Central memory CD8-positive, alpha-beta T cell (primary cell): Measurements from ENCODE around the gene FLT3.
"Not testable (repeated sequence)": the region's sequence is repeated elsewhere in the genome, so short reads cannot be mapped to it uniquely, and the experiment has no call there.

Source experiments
- ATAC-seq: fragments of 150-1000 bp; cut with Tn5 transposase; replicated peaks from 2 replicates; pipeline ENCODE4 v1.10.0; 2022; ENCODE audit warnings: mild to moderate bottlenecking, moderate FRiP score, moderate number of reproducible peaks; ENCODE audit not compliant: poor library complexity, severe bottlenecking; ENCODE audit errors: extremely low read depth
- DNase-seq, 2 donors: peaks; one replicate each; pipeline ENCODE4 v3.0.0; 2021; ENCODE audit warnings: low spot score in 2 of 2
- H3K27ac Mint-ChIP-seq: one replicate; pipeline ENCODE4 v1.8.0; 2022; ENCODE audit warnings: low read depth, mild to moderate bottlenecking, moderate library complexity, mixed read lengths
- H3K27me3 Mint-ChIP-seq: one replicate; pipeline ENCODE4 v1.8.0; 2022; ENCODE audit warnings: mixed read lengths
- H3K36me3 Mint-ChIP-seq: one replicate; pipeline ENCODE4 v1.8.0; 2022; ENCODE audit warnings: mild to moderate bottlenecking, moderate library complexity, mixed read lengths; ENCODE audit not compliant: insufficient read depth
- H3K4me1 Mint-ChIP-seq: one replicate; pipeline ENCODE4 v1.8.0; 2022; ENCODE audit warnings: mixed read lengths
- H3K4me3 Mint-ChIP-seq: one replicate; pipeline ENCODE4 v1.8.0; 2022; ENCODE audit warnings: mild to moderate bottlenecking, moderate library complexity, mixed read lengths
- H3K9me3 Mint-ChIP-seq: one replicate; pipeline ENCODE4 v1.8.0; 2022; ENCODE audit warnings: mixed read lengths

Gene FLT3

DNA sequence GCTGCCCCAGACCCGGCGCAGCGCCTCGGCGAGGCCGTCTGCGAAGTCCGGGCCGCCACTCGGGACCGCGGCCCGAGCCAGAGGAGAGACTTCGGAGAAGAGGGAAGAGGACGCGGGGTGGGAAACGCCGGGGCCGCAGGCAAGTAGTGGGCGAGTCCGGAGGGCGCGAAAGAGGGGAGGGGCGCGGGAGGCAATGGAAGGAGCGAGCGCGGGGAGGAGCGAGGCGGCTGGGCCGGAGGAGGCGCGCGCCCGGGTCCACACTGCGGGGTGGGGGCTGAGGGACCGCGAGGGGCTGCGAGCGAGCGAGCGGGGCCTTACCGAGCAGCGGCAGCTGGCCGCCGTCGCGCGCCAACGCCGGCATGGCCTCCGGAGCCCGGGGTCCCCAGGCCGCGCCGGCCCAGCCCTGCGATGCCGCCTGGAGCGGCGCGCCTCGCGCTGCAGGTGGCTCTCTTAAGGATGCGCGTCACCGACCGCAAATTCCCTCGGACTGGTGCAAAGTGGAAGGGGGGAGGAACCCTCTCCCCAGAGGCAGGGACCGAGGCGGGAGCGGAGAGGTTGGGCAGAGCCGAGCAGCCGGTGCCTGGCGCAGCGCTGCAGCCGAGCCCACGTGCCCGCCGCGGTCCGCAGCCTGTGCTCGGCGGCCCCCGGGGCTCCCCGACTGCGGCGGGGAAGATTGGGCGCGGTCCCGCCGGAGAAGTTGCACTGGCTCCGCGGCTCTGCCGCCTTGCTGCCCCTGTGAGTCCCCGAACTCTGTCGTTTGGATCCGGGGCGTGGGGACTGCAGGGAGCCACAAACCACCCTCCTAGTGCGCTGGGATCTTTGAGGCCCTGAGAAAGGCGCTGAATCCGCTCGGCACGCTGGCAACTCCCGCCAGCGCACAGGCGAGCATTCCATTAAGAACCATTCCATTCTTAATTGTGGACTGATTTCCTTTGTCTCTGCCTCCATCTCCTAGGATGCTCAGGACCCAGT lies at the start of gene FLT3:
FLT3 (minus strand) TSS at position 427 of the 972 bp plus-strand sequence; CDS start at position 361, 66 bp downstream.
- peaks cover 90% of the 10 kb centered on the region for H3K27me3 Mint-ChIP-seq
- no peak for DNase-seq
- H3K9me3 Mint-ChIP-seq: no peaks in the 10 kb centered on the region
- peak; percentile 69 for ATAC-seq
- peak within 1 kb of the TSS; percentile 65 for H3K4me3 Mint-ChIP-seq
- no peak within 1 kb of the TSS for H3K27ac Mint-ChIP-seq
- H3K4me1 Mint-ChIP-seq: no peaks in the 10 kb centered on the region
- no peaks in the 10 kb centered on the region for H3K36me3 Mint-ChIP-seq

DNA sequence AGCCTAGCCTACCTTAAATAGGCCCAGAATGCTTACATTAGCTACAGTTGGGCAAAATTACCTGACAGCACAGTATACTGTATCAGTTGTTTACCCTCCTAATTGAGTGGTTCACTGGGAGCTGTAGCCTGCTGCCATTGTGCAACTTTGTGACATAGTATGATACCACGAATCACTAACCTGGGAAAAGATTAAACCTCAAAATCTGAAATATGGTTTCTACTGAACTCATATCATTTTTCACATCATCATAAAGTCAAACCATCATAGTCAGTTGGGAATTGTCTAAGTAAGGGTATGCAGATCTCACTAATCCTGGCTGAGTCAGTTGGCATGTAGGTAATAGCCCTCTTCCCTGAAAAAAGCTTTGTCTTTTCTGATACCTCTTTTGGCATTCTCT lies 47.1 kb upstream of the FLT3 start:
- Mint-ChIP-seq H3K4me1 (peaks cover 50% of the 10 kb centered on the region), H3K9me3 (no peaks in the 10 kb centered on the region), H3K27me3 (no peaks in the 10 kb centered on the region), H3K4me3 (peak overlapping the region; percentile 16), H3K36me3 (peaks cover 15% of the 10 kb centered on the region), H3K27ac (no peak overlapping the region)
- no peak for DNase-seq
- no peak for ATAC-seq

DNA sequence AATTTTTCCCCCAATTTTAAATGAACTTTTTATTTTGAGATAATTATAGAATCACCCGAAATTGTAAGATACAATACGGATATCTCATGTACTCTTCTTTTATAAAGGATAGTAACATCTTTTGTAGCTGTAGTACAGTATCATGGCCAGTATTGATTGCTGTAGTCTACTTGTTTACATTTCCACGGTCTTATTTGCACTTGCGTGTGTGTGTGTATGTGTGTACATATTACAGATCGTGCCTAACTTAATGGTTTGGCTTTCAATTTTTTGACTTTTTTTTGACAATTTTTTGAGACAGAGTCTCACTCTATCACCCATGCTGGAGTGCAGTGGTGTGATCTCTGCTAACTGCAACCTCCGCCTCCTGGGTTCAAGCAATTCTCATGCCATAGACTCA lies 44.7 kb upstream of the FLT3 start:
- Mint-ChIP-seq H3K4me3 (no peak overlapping the region), H3K27ac (no peak overlapping the region), H3K4me1 (peaks cover 54% of the 10 kb centered on the region), H3K9me3 (no peaks in the 10 kb centered on the region), H3K27me3 (no peaks in the 10 kb centered on the region), H3K36me3 (peaks cover 18% of the 10 kb centered on the region)
- no peak for ATAC-seq
- no peak for DNase-seq

DNA sequence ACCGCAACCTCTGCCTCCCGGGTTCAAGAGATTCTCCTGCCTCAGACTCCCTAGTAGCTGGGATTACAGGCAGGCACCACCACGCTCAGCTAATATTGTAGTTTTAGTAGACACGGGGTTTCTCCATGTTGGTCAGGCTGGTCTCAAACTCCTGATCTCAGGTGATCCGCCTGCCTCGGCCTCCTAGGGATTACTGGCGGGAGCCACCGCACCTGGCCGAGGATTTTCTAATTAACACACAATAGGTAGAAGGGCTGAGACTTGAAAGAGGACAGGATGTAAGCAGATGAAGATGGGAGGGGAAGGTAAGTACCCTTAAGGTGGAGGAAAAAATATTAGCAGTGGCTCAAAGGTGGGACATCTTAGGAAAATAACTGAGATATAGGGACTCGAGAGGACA lies 41.2 kb upstream of the FLT3 start:
- not testable (repeated sequence) for DNase-seq, H3K9me3 Mint-ChIP-seq, ATAC-seq, H3K27me3 Mint-ChIP-seq
- Mint-ChIP-seq H3K27ac (peak overlapping the region; percentile 71), H3K4me3 (peak overlapping the region; percentile 81), H3K4me1 (peaks cover 57% of the 10 kb centered on the region), H3K36me3 (peaks cover 30% of the 10 kb centered on the region)

DNA sequence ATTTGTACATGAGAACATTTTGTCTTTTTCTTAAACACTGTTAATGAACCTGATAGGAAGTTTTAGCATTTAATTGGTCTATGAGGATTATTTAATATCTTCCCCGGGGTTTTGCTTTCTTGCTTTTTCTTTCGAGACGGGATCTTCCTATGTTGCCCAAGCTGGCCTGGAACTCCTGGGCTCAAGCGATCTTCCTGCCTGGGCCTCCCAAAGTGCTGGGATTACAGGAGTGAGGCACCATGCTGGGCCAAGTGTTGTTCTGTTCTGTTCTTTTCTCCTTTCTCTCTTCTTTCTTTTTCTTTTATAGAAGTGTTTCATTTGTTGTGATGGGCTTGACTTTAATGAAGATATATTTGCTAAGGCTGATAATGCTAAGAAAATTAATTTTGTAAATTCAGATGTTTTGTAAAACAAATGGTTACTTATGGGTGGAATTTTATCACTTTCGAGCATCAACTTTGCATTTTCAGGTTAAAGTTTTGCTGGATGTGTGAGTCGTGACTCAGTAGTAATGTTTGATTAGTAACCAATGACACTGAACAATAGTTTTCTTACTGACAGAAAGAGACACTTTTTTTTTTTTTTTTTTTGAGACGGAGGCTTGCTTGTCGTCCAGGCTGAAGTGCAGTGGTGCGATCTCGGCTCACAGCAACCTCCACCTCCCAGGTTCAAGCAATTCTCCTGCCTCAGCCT lies 40.2 kb upstream of the FLT3 start:
- H3K9me3 Mint-ChIP-seq: no peaks in the 10 kb centered on the region

DNA sequence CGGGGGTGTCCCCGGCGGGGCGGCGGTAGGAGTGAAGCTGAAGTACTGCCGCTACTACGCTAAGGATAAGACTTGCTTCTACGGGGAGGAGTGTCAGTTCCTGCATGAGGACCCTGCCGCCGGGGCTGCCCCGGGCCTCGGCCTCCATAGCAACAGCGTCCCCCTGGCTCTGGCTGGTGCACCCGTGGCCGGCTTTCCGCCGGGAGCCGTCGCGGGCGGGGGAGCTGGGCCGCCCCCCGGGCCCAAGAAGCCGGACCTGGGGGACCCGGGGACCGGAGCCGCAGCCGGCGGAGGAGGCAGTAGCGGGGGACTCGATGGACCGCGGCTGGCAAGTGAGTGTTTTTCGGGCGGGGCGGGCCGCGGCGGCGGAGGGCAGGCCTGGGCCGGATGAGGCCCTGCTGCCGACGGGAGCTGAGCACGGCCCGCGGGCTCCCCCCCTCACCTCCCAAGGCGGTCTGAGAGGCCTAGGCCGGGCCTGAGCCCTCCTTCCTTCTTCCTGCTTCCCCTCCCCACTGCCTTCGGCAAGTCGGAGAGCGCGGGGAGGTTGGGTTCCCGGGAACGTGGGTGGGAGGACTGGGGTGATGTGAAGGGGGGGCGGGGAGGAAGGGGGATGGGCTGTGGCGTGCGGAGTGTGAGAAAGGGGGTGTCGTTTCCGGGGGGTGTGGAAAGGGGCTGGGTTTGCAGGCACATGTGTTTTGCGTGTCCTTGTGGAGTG lies 38.5 kb upstream of the FLT3 start:
- Mint-ChIP-seq H3K4me3 (peak overlapping the region; percentile 81), H3K36me3 (peaks cover 26% of the 10 kb centered on the region), H3K4me1 (peaks cover 55% of the 10 kb centered on the region), H3K27ac (peak overlapping the region; percentile 97), H3K9me3 (no peaks in the 10 kb centered on the region), H3K27me3 (no peaks in the 10 kb centered on the region)
- DNase-seq: peak; percentile 74 to 81
- peak; percentile 74 for ATAC-seq

More for the DNA sequence above, 40.2 kb upstream of the FLT3 start:
- peak overlapping the region; percentile 81 for H3K4me3 Mint-ChIP-seq
- DNase-seq (no peak), ATAC-seq (no peak)
- H3K27ac Mint-ChIP-seq: peak overlapping the region; percentile 97
- no peaks in the 10 kb centered on the region for H3K27me3 Mint-ChIP-seq
- H3K36me3 Mint-ChIP-seq: peaks cover 28% of the 10 kb centered on the region
- peaks cover 55% of the 10 kb centered on the region for H3K4me1 Mint-ChIP-seq

DNA sequence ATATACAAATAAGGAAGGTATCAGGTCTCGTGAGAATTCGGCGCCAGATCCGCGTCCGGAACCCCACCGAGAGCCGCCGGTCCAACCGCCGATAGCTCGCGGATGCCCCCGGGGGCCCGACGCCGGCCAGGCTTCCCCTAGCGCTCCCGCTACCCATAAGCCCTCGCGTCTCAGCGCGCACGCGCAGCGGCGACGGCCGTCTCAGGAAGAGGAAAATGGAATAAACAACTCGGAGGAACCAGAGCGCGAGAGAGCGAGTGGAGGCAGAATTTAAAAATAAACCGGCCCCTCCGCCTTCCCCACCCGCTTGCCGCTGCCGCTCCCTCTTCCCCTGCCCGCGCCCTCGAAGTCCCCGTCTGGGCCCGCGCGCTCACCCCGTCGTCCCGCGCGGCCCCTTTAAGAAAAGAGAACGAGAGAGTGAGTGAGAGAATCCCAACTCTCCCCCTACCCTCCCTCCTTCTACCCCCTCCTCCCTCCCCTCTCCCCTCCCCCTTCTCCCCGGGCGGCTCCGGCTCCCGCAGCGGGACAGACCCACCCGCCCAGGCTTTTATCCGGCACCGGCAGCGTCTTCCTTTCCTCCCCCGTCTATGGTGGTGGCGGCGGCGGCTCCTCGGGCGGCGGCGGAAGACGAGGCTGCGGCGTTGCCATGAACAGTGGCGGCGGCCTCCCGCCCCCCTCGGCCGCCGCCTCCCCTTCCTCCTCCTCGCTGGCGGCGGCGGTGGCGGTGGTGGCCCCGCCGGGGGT lies 37.8 kb upstream of the FLT3 start, which contains the start of gene PAN3:
PAN3 (plus strand) TSS at position 534 of the 744 bp plus-strand sequence; CDS start at position 647, 113 bp downstream.
- Mint-ChIP-seq H3K4me1 (peaks cover 55% of the 10 kb centered on the region), H3K9me3 (no peaks in the 10 kb centered on the region), H3K27me3 (no peaks in the 10 kb centered on the region), H3K27ac (peak within 1 kb of the TSS; percentile 97), H3K36me3 (peaks cover 26% of the 10 kb centered on the region), H3K4me3 (peak within 1 kb of the TSS; percentile 81)
- ATAC-seq: peak; percentile 52
- DNase-seq: peak; percentile 82 to 86

DNA sequence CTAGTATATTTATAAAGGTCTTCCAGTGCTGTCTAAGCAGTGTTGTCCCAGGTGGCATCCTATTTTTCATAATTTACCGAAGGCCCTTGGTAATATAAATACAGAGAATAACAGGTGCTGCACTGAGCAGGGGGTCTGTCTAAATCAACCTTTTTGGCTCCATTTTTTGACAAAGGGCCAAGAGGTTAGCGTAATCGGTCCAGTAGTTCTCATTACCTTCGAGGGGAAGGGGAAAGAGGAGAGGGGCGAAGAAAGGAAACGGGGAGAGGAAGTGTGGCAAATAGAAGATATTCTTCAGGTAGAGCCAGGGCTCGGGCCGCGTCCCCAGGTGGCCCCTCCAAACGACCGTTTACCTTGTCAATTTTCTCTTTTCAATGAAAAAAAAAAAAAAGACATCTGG lies 37.2 kb upstream of the FLT3 start:
- Mint-ChIP-seq H3K36me3 (peaks cover 26% of the 10 kb centered on the region), H3K4me1 (peaks cover 51% of the 10 kb centered on the region), H3K9me3 (no peaks in the 10 kb centered on the region), H3K4me3 (peak overlapping the region; percentile 81), H3K27me3 (no peaks in the 10 kb centered on the region), H3K27ac (peak overlapping the region; percentile 97)
- ATAC-seq: no peak
- DNase-seq: no peak

DNA sequence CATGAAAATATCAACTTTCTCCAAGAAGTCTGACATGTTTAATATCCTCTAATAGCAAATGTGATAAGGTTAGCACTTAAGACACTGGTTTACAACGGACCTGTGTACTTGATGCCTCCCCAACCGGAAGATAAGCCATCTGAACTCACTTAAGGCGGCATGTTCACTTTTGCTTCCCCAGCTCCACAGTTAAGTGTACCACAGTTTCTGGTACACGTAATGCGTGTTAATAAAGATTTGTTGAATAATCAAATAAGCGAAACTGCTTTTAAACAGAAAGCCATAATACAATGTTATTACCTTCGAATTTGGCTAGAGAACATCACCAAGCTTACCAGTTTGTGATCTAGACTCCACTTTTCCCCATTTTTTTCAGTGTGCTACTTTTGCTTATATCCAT lies 36.5 kb upstream of the FLT3 start:
- no peak for DNase-seq

DNA sequence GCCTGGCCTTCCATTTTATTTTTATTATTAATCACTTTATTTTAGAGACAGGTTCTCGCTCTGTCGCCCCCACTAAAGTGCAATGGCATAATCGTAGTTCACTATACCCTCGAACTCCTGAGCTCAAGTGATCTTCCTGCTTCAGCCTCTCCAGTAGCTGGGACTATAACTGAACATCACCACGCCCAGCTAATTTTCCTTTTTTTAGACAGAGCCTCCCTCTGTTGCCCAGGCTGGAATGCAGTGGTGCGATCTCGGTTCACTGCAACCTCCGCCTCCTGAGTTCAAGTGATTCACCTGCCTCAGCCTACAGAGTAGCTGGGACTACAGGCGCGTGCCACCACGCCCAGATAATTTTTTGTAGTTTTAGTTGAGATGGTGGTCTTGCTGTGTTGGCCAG lies 31.3 kb upstream of the FLT3 start:
- Mint-ChIP-seq H3K4me1 (peaks cover 7% of the 10 kb centered on the region), H3K9me3 (no peaks in the 10 kb centered on the region), H3K36me3 (peaks cover 2% of the 10 kb centered on the region), H3K4me3 (no peak overlapping the region), H3K27me3 (no peaks in the 10 kb centered on the region), H3K27ac (no peak overlapping the region)
- DNase-seq (no peak), ATAC-seq (no peak)

More for the DNA sequence above, 36.5 kb upstream of the FLT3 start:
- H3K36me3 Mint-ChIP-seq: peaks cover 26% of the 10 kb centered on the region
- peak overlapping the region; percentile 97 for H3K27ac Mint-ChIP-seq
- H3K27me3 Mint-ChIP-seq: no peaks in the 10 kb centered on the region
- no peak for ATAC-seq
- H3K4me1 Mint-ChIP-seq: peaks cover 44% of the 10 kb centered on the region
- H3K4me3 Mint-ChIP-seq: peak overlapping the region; percentile 81
- no peaks in the 10 kb centered on the region for H3K9me3 Mint-ChIP-seq

DNA sequence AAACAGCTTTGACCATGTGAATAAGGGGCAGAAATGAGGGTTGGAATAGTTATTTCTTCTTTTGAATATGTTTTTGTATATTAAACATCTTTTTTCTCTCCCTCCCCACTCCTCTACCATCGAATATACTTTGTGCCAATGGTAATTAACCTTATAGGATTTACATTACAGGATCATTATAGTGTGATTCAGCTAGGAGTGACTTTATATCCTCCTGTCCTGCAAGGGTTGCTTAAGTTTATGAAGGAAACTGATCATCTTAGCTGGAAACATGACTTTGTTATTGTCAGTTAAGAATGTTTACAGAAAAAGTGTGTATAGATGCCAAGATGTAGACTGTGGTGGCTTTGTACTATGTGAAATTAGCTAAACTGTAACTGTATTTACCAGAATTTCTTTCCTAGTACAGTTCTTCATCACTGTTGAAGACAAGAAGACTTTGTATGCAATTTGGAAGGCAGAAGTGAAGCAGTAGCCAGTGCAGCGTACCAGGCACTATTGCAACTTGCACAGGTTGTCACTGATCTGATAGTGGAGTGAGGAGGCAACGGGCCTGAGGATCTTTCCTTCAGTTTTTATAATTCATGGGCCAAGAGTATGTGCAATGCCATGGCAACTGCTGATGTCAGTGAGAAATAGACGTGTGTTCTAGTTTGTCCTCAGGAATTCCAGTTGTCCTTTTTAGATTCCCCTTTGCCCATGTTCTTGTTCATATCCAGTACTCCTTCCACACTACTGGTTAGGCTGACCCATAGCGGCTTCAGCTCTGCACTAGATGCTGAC lies 29.7 kb upstream of the FLT3 start:
- no peak overlapping the region for H3K27ac Mint-ChIP-seq
- ATAC-seq (no peak), DNase-seq (no peak)
- H3K9me3 Mint-ChIP-seq: no peaks in the 10 kb centered on the region
- H3K36me3 Mint-ChIP-seq: peaks cover 2% of the 10 kb centered on the region
- H3K4me3 Mint-ChIP-seq: no peak overlapping the region
- no peaks in the 10 kb centered on the region for H3K27me3 Mint-ChIP-seq
- H3K4me1 Mint-ChIP-seq: no peaks in the 10 kb centered on the region
